WI38 (cell line): Measurements from ENCODE around the gene LRRC43.

Experiments
- H3K4me3 ChIP-seq: 2 replicates; pipeline ENCODE4 v1.5.1; 2011; ENCODE audit warnings: low read depth, mild to moderate bottlenecking, control low read depth, low read length
- CTCF ChIP-seq: IDR thresholded peaks from 2 replicates; pipeline ENCODE4 v1.5.1; 2012; ENCODE audit warnings: low read depth, mild to moderate bottlenecking, control low read depth, low read length

Gene LRRC43

GRCh38 chr12:122194804-122195203 is 11.9 kb downstream of the LRRC43 start:
- TF ChIP-seq CTCF = no peak
- H3K4me3 ChIP-seq = no peak overlapping the region

- H3K4me3 ChIP-seq = no peak overlapping the region
- no peak for TF ChIP-seq CTCF
Measured at GRCh38 chr12:122195405-122195804, 12.5 kb downstream of the LRRC43 start.

- TF ChIP-seq CTCF = no peak
- H3K4me3 ChIP-seq = no peak overlapping the region
Measured at GRCh38 chr12:122197612-122197966, 14.7 kb downstream of the LRRC43 start.

GRCh38 chr12:122199484-122200355 is 16.8 kb downstream of the LRRC43 start:
- H3K4me3 ChIP-seq = no peak overlapping the region
- no peak for TF ChIP-seq CTCF

- no peak overlapping the region for H3K4me3 ChIP-seq
- no peak for TF ChIP-seq CTCF
Measured at GRCh38 chr12:122200541-122201175, 17.7 kb downstream of the LRRC43 start.

GRCh38 chr12:122201381-122201780 is 18.5 kb downstream of the LRRC43 start:
- TF ChIP-seq CTCF = no peak
- H3K4me3 ChIP-seq = no peak overlapping the region

GRCh38 chr12:122202017-122202416 is 19.1 kb downstream of the LRRC43 start:
- no peak for TF ChIP-seq CTCF
- H3K4me3 ChIP-seq = no peak overlapping the region

GRCh38 chr12:122202811-122203210 is 19.9 kb downstream of the LRRC43 start:
- H3K4me3 ChIP-seq = peak overlapping the region; percentile 58
